Activated CD8-positive, alpha-beta T cell treated with anti-CD3 and anti-CD28 coated beads for 36 hours (primary cell): ENCODE measurements around the gene TAF1C. TPM values are rescaled to one million over a fixed set of nuclear protein-coding genes. Genes with fewer than 3 reads are reported as not detected.

Experiments used
- ATAC-seq: fragments of 200-7000 bp; cut with Tn5 transposase; one replicate; pipeline ENCODE4 v1.10.0; 2021; ENCODE audit warnings: mild to moderate bottlenecking, moderate library complexity
- CTCF ChIA-PET: fragments of 350-600 bp; sonication (Branson Sonifier 250); formaldehyde crosslinking; loops from one replicate; lab custom pipeline; 2021; ENCODE audit warnings: antibody characterized with exemption; lab: Charles Lee
- POLR2A ChIA-PET: fragments of 350-600 bp; sonication (Branson Sonifier 250); formaldehyde crosslinking; loops from one replicate; lab custom pipeline; 2021; ENCODE audit warnings: antibody characterized with exemption; lab: Charles Lee
- DNase-seq: peaks from one replicate; pipeline ENCODE4 v3.0.0-alpha.2; 2020
- H3K27ac Mint-ChIP-seq: one replicate; pipeline ENCODE4 v1.8.0; 2021; ENCODE audit warnings: mild to moderate bottlenecking, mixed read lengths
- H3K27me3 Mint-ChIP-seq: one replicate; pipeline ENCODE4 v1.8.0; 2021; ENCODE audit warnings: mixed read lengths
- H3K36me3 Mint-ChIP-seq: one replicate; pipeline ENCODE4 v1.8.0; 2021; ENCODE audit warnings: low read depth, mixed read lengths
- H3K4me1 Mint-ChIP-seq: one replicate; pipeline ENCODE4 v1.8.0; 2021; ENCODE audit warnings: low read depth, mixed read lengths
- H3K4me3 Mint-ChIP-seq: one replicate; pipeline ENCODE4 v1.8.0; 2021; ENCODE audit warnings: mild to moderate bottlenecking, moderate library complexity, mixed read lengths
- H3K9me3 Mint-ChIP-seq: one replicate; pipeline ENCODE4 v1.8.0; 2021; ENCODE audit warnings: mixed read lengths
- intact Hi-C: fragments of 100-400 bp; cut with micrococcal nuclease; formaldehyde crosslinking; loops from one replicate; pipeline ENCODE4 v1.10.0; 2022
- total RNA-seq, 2 experiments: library from RNA; stranded (reverse); gene quantifications; one replicate each; pipeline ENCODE4 v1.2.3, GENCODE V29; 2021
- TF ChIP-seq, protein P1 (sequence below): fragments of 200-600 bp; IDR thresholded peaks from one replicate; pipeline ENCODE4 v1.8.0; 2022; ENCODE audit warnings: antibody characterized with exemption, mild to moderate bottlenecking

Gene TAF1C
- total RNA-seq, 2 experiments from 2014 or later: 59.3 to 62.6 TPM

GRCh38 chr16:84212631-84213030 is 25.8 kb upstream of the TAF1C start:
- no peak for DNase-seq
- Mint-ChIP-seq H3K9me3 (no peaks in the 10 kb centered on the region), H3K27ac (no peak overlapping the region), H3K4me1 (peaks cover 2% of the 10 kb centered on the region), H3K36me3 (no peaks in the 10 kb centered on the region), H3K4me3 (no peak overlapping the region), H3K27me3 (no peaks in the 10 kb centered on the region)
- intact Hi-C loops: no loop called here
- TF ChIP-seq, protein P1, sequence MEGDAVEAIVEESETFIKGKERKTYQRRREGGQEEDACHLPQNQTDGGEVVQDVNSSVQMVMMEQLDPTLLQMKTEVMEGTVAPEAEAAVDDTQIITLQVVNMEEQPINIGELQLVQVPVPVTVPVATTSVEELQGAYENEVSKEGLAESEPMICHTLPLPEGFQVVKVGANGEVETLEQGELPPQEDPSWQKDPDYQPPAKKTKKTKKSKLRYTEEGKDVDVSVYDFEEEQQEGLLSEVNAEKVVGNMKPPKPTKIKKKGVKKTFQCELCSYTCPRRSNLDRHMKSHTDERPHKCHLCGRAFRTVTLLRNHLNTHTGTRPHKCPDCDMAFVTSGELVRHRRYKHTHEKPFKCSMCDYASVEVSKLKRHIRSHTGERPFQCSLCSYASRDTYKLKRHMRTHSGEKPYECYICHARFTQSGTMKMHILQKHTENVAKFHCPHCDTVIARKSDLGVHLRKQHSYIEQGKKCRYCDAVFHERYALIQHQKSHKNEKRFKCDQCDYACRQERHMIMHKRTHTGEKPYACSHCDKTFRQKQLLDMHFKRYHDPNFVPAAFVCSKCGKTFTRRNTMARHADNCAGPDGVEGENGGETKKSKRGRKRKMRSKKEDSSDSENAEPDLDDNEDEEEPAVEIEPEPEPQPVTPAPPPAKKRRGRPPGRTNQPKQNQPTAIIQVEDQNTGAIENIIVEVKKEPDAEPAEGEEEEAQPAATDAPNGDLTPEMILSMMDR: no peak
- ChIA-PET CTCF (no interaction called here), POLR2A (no interaction called here)
- ATAC-seq: no peak

DNA sequence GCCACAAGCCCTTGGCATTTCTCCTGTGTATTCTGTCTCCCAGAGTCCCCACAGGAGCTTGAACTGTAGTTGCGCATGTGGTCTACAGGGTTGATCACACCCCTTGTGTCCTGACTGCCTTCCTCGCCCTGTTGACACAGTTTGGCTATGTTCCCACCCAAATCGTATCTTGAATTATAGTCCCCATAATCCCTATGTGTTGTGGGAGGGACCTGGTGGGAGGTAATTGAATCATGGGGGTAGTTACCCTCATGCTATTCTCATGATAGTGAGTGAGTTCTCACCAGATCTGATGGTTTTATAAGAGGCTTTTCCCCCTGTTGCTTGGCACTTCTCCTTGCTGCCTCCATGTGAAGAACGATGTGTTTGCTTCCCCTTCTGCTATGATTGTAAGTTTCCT is 25.3 kb upstream of the TAF1C start:
- H3K4me1 Mint-ChIP-seq: peaks cover 2% of the 10 kb centered on the region
- H3K36me3 Mint-ChIP-seq: no peaks in the 10 kb centered on the region
- ChIA-PET POLR2A (no interaction called here), CTCF (no interaction called here)
- intact Hi-C loops: no loop called here
- TF ChIP-seq, protein P1: no peak
- no peak for DNase-seq
- H3K27me3 Mint-ChIP-seq: no peaks in the 10 kb centered on the region
- H3K9me3 Mint-ChIP-seq: no peaks in the 10 kb centered on the region
- no peak overlapping the region for H3K4me3 Mint-ChIP-seq
- no peak for ATAC-seq
- H3K27ac Mint-ChIP-seq: no peak overlapping the region

DNA sequence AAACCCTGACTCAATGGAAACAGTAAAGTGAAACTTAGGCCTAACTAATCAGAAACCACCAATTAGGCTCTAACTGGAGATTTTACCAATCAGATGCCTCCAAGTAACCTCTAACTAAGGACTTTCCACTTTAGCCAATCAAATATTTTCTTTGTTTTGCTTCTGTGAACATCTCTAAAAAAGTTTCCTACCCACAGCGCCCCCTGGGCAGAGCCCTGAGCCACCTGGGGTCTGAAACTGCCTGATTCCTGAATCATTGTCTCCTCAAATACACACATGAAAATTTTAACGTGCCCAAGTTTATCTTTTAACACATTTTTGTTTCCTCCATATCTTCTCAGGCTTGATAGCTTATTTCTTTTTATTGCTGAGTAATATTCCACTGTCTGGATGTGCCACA is 23.1 kb upstream of the TAF1C start:
- H3K9me3 Mint-ChIP-seq: no peaks in the 10 kb centered on the region
- ATAC-seq: no peak
- TF ChIP-seq, protein P1: no peak
- no peaks in the 10 kb centered on the region for H3K27me3 Mint-ChIP-seq
- CTCF ChIA-PET: interaction anchor here (0.9 kb wide), 1 partner anchor 23 kb away, joined by 3 read pairs; no protein-coding TSS in a partner anchor
- POLR2A ChIA-PET: no interaction called here
- peaks cover 2% of the 10 kb centered on the region for H3K4me1 Mint-ChIP-seq
- intact Hi-C loops: no loop called here
- H3K27ac Mint-ChIP-seq: no peak overlapping the region
- H3K36me3 Mint-ChIP-seq: no peaks in the 10 kb centered on the region
- no peak overlapping the region for H3K4me3 Mint-ChIP-seq
- DNase-seq: peak; percentile 47

GRCh38 chr16:84207879-84208278 is 21.0 kb upstream of the TAF1C start:
- H3K4me1 Mint-ChIP-seq: peaks cover 2% of the 10 kb centered on the region
- H3K4me3 Mint-ChIP-seq: no peak overlapping the region
- TF ChIP-seq, protein P1: no peak
- no peak for ATAC-seq
- DNase-seq: no peak
- H3K27me3 Mint-ChIP-seq: no peaks in the 10 kb centered on the region
- intact Hi-C loops: no loop called here
- no peak overlapping the region for H3K27ac Mint-ChIP-seq
- H3K9me3 Mint-ChIP-seq: no peaks in the 10 kb centered on the region
- ChIA-PET POLR2A (no interaction called here), CTCF (interaction anchor here (1.3 to 1.4 kb wide), 2 partner anchors 14 to 120 kb away, joined by 3 read pairs; no protein-coding TSS in a partner anchor)
- no peaks in the 10 kb centered on the region for H3K36me3 Mint-ChIP-seq

GRCh38 chr16:84207251-84207650 is 20.4 kb upstream of the TAF1C start:
- no peaks in the 10 kb centered on the region for H3K9me3 Mint-ChIP-seq
- DNase-seq (no peak), ATAC-seq (no peak)
- POLR2A ChIA-PET: no interaction called here
- no peak overlapping the region for H3K4me3 Mint-ChIP-seq
- CTCF ChIA-PET: interaction anchor here (1.3 to 1.4 kb wide), 2 partner anchors 15 to 119 kb away, joined by 3 read pairs; no protein-coding TSS in a partner anchor
- TF ChIP-seq, protein P1: no peak
- no peaks in the 10 kb centered on the region for H3K27me3 Mint-ChIP-seq
- H3K27ac Mint-ChIP-seq: no peak overlapping the region
- intact Hi-C loops: no loop called here
- peaks cover 2% of the 10 kb centered on the region for H3K4me1 Mint-ChIP-seq
- no peaks in the 10 kb centered on the region for H3K36me3 Mint-ChIP-seq
